ENCODE measurements around the gene PFDN6.

GRCh38 chr6:33306356-33306755 lies 17.0 kb downstream of the PFDN6 start:
- no peak for TF ChIP-seq CTCF (IDR thresholded peaks at IDR 0.05)
- TF ChIP-seq POLR2AphosphoS5 (IDR thresholded peaks at IDR 0.05; ENCODE audit: insufficient read depth in 1 of 2, low read depth in 1 of 2) = no peak
